ENCODE data around the gene SPEM3.

The SPEM3 gene

DNA sequence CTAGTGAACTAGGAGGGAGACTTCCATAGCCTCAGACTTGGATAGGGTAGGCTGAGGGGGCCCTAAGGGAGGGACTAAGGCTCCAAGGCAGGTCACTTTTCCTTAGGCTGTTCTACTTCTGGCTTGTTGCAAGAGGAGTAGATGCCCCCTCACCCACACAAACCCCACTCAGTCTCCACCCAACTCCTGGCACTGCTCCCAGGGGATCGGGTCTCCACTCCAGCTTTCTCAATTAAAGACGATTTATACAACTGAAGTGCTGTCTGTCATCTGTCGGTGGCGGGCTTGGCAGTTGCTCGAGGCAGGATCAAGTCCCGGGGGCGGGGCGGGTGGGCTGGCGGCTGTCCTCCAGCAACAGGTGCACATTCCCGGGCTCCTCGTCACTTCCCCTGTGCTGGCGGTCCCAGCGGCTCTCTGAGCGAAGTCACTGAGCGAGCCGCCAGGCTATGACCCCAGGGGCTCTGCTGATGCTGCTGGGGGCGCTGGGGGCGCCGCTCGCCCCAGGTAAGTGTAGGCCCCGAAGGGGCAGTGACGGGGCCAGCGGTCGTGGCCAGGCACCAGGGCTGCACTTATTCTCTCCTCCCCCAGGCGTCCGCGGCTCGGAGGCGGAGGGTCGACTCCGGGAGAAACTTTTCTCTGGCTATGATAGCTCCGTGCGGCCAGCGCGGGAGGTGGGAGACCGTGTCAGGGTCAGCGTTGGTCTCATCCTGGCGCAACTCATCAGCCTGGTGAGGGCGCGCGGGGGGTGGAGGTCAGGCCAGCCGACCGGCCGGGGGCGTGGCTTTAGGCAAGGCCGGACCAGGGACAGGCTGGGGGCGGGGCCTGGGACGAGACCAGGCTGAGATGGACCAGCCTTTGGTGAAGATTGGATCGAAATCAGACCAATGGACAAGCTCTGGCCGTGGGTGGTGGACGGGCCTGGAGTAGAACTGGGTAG is 16.3 kb downstream of the SPEM3 start, which contains the start of gene CHRNB1:
TSS of gene CHRNB1 (plus strand) at position 380 of the 937 bp plus-strand sequence. CDS start at position 447, 67 bp downstream.
- in situ Hi-C loops (cut with MboI; ENCODE audit: low pct_unique_long_range_greater_than_20kb, low sequenced_read_pairs, unreplicated experiment): no loop called here
- DNase-seq (ENCODE audit: low spot score): peak; percentile 67
- TF ChIP-seq, protein P1, sequence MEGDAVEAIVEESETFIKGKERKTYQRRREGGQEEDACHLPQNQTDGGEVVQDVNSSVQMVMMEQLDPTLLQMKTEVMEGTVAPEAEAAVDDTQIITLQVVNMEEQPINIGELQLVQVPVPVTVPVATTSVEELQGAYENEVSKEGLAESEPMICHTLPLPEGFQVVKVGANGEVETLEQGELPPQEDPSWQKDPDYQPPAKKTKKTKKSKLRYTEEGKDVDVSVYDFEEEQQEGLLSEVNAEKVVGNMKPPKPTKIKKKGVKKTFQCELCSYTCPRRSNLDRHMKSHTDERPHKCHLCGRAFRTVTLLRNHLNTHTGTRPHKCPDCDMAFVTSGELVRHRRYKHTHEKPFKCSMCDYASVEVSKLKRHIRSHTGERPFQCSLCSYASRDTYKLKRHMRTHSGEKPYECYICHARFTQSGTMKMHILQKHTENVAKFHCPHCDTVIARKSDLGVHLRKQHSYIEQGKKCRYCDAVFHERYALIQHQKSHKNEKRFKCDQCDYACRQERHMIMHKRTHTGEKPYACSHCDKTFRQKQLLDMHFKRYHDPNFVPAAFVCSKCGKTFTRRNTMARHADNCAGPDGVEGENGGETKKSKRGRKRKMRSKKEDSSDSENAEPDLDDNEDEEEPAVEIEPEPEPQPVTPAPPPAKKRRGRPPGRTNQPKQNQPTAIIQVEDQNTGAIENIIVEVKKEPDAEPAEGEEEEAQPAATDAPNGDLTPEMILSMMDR (IDR thresholded peaks at IDR 0.05; ENCODE audit: extremely low read depth, insufficient read depth, missing control alignments): no peak

DNA sequence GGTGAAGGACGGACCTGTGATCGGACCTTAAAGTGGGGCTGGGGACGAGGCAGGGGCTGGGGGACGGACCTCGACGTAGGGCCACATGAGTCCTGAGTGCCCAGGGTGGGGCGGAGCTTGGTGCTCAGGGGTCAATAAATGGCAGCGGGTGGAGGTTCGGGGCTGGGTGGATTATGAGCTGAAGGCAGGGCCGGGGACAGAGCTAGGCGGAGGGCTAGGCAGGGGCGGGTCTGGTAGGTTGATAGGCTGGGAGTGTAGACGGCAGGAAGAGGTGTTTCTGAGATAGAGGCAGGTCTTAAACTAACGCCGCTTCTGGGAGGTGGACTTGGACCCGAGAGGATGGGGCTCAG is 16.9 kb downstream of the SPEM3 start:
- peak; percentile 74 for DNase-seq (ENCODE audit: low spot score)
- TF ChIP-seq, protein P1 (IDR thresholded peaks at IDR 0.05; ENCODE audit: extremely low read depth, insufficient read depth, missing control alignments): no peak
- in situ Hi-C loops (cut with MboI; ENCODE audit: low pct_unique_long_range_greater_than_20kb, low sequenced_read_pairs, unreplicated experiment): no loop called here

DNA sequence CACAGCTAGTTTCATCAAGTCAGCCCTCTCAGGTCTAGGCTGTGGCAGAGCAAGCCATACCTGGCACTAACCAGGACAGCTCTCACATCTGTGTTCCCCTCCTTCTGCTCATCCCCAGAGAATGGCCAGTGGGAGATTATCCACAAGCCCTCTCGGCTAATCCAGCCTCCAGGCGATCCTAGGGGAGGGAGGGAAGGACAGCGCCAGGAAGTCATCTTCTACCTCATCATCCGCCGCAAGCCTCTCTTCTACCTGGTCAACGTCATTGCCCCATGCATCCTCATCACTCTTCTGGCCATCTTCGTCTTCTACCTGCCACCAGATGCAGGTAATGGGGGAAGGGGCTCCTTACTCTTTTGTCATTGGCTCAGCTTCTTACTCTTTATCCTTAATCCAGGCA is 19.8 kb downstream of the SPEM3 start:
- DNase-seq (ENCODE audit: low spot score): no peak
- TF ChIP-seq, protein P1 (IDR thresholded peaks at IDR 0.05; ENCODE audit: extremely low read depth, insufficient read depth, missing control alignments): no peak
- in situ Hi-C loops (cut with MboI; ENCODE audit: low pct_unique_long_range_greater_than_20kb, low sequenced_read_pairs, unreplicated experiment): no loop called here

DNA sequence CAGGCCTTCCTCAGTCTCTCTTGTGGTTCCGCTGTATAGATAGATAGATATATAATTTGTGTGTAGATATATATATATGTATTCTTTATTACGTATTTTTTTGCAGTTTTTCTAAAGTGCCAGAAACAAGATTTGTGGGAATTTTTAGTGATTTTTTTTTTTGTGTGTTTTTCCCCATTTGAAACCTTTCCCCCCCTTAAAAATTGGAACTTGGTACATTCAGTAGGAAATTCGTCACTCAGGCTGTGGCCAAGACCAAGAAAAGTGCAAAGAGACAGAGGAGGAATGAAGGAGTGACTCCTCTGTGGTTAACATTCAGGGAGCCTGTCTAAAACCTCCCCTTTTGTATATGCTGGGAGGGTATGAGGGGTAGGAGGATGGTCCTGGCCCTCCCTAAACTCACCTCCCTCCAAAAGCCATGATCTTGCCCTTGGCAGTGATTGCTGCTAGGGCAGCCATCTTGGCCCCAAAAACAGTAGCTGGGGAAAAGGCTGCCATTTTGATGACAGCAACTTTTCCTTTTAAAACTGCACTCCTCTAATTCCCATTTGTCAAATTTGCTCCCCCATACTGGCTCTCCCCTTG is 31.4 kb downstream of the SPEM3 start:
- DNase-seq (ENCODE audit: low spot score): no peak
- TF ChIP-seq, protein P1 (IDR thresholded peaks at IDR 0.05; ENCODE audit: extremely low read depth, insufficient read depth, missing control alignments): no peak
- in situ Hi-C loops (cut with MboI; ENCODE audit: low pct_unique_long_range_greater_than_20kb, low sequenced_read_pairs, unreplicated experiment): no loop called here

DNA sequence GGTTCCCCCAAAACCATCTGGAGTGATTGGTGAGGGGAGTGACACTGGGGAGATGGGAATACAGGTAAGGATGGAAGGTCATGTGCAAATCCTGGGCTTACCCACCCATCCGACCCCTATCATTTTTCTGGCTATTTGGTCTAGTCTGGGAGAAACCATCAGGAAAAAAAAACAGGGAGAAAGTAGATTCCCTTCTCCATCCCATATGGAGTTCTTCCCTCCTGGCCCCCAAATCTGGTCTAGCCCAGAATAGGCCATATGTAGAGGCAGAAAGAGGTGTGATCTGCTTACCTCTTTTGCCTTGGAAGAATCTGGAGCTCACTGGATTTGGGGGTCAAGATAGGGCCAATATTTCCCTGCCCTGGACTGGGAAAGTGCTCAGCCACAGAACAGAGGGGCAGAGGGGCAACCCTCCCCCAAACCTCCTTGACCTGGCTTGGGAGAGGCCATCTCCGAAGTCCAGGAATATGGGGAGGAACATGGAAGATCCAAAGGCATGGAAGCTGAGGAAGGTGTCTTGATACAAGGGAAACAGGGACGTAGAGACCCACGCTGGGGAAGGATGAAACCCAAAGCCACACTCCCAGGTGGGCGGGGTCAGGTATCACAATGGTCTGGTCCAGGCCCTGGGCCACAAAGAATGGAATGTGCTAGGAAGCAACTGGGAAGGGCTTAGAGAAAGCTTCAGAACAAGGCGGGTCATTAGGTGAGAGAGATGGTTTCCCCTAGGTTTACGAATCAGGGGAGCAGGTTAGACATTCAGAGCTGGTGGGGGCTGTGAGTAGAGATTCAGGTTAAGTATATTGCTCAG is 32.4 kb downstream of the SPEM3 start:
- in situ Hi-C loops (cut with MboI; ENCODE audit: low pct_unique_long_range_greater_than_20kb, low sequenced_read_pairs, unreplicated experiment): no loop called here
- DNase-seq (ENCODE audit: low spot score): no peak
- TF ChIP-seq, protein P1 (IDR thresholded peaks at IDR 0.05; ENCODE audit: extremely low read depth, insufficient read depth, missing control alignments): no peak
